HepG2 (cell line): ENCODE data around the gene USP25. TPM values are rescaled to one million over a fixed set of nuclear protein-coding genes. Genes with fewer than 3 reads are reported as not detected.

Source experiments
- ATAC-seq: fragments of 200-7000 bp; cut with Tn5 transposase; 3 replicates; pipeline ENCODE4 v1.9.1; 2020; ENCODE audit warnings: mild to moderate bottlenecking, moderate library complexity
- BruUV-seq: library from RNA; stranded (reverse); fragments of 400-500 nt; replicated peaks from 2 replicates; lab custom pipeline; 2021; lab: Mats Ljungman, UMichigan
- CTCF ChIA-PET: fragments of 300-600 bp; formaldehyde crosslinking; extraction: SDS; loops from one replicate; lab custom pipeline; 2021; ENCODE audit warnings: low total read pairs, inconsistent platforms, low intra/inter-chr PET ratio; lab: Yijun Ruan, JAX
- POLR2A ChIA-PET: fragments of 350-600 bp; sonication (Branson Sonifier 250); formaldehyde crosslinking; loops from one replicate; lab custom pipeline; 2020; ENCODE audit warnings: antibody characterized with exemption, inconsistent platforms; lab: Yijun Ruan, JAX
- DNase-seq: peaks from one replicate; pipeline ENCODE4 v3.0.0-alpha.2; 2015; ENCODE audit warnings: low spot score
- FAIRE-seq: peaks from 3 replicates; lab custom pipeline; 2011; peaks lifted over from hg19 to GRCh38; lab: Jason Lieb, UNC
- H2AFZ ChIP-seq: one replicate; pipeline ENCODE4 v1.6.1; 2011; ENCODE audit warnings: low read length, inconsistent platforms
- H3K27ac ChIP-seq: fragments of 300-600 bp; 3 replicates; pipeline ENCODE4 v1.8.0; 2011; ENCODE audit warnings: mixed run types, mild to moderate bottlenecking, mixed read lengths, low read length, inconsistent platforms; ENCODE audit not compliant: insufficient read depth; ENCODE audit errors: extremely low read length
- H3K27me3 ChIP-seq, 2 experiments: fragments of 200-600 bp in 1 of 2; 2 replicates in 1 of 2; 3 replicates in 1 of 2; pipeline versions ENCODE4 v1.6.0 to v1.8.0; 2011; ENCODE audit warnings: low read length in 2 of 2, mild to moderate bottlenecking in 2 of 2, moderate library complexity in 2 of 2, inconsistent platforms in 1 of 2; ENCODE audit not compliant: insufficient read depth in 2 of 2, control insufficient read depth in 1 of 2
- H3K36me3 ChIP-seq, 2 experiments: fragments of 200-600 bp in 1 of 2; replicated peaks in 1 of 2; 2 replicates in 1 of 2; 3 replicates in 1 of 2; pipeline versions ENCODE4 v1.5.1 to v1.8.0; 2011; ENCODE audit warnings: low read length in 2 of 2, inconsistent platforms in 1 of 2; ENCODE audit not compliant: insufficient read depth in 2 of 2, control insufficient read depth in 1 of 2
- H3K4me1 ChIP-seq: 2 replicates; pipeline ENCODE4 v1.5.1; 2012; ENCODE audit warnings: low read length, inconsistent platforms; ENCODE audit not compliant: insufficient read depth
- H3K4me2 ChIP-seq: 2 replicates; pipeline ENCODE4 v1.6.0; 2011; ENCODE audit warnings: low read depth, low read length, inconsistent platforms
- H3K4me3 ChIP-seq, 3 experiments: fragments of 200-600 bp in 1 of 3; sonication (generic), shearing (Covaris generic) in 1 of 3; replicated peaks in 1 of 3; 2 replicates each; pipeline ENCODE4 v1.5.1; 2011 to 2016; ENCODE audit warnings: low read length in 3 of 3, inconsistent platforms in 2 of 3, low read depth in 2 of 3, mild to moderate bottlenecking in 2 of 3, control low read depth in 1 of 3, mixed read lengths in 1 of 3; ENCODE audit not compliant: insufficient read depth in 1 of 3
- H3K79me2 ChIP-seq: one replicate; pipeline ENCODE4 v1.6.1; 2011; ENCODE audit warnings: low read length, inconsistent platforms; ENCODE audit not compliant: insufficient read depth
- H3K9ac ChIP-seq: 2 replicates; pipeline ENCODE4 v1.6.0; 2011; ENCODE audit warnings: mild to moderate bottlenecking, low read depth, low read length, inconsistent platforms; ENCODE audit not compliant: insufficient read depth
- H3K9me3 ChIP-seq: 2 replicates; pipeline ENCODE4 v1.5.1; 2012; ENCODE audit warnings: mild to moderate bottlenecking, low read length
- H4K20me1 ChIP-seq: 2 replicates; pipeline ENCODE4 v1.6.0; 2011; ENCODE audit warnings: inconsistent platforms, mild to moderate bottlenecking, low read length, moderate library complexity; ENCODE audit not compliant: insufficient read depth
- CENPT ChIP-seq: sonication (generic); formaldehyde crosslinking; IDR thresholded peaks from 2 replicates; pipeline ENCODE4 v1.8.0; 2022; ENCODE audit warnings: low read depth, mild to moderate bottlenecking, moderate library complexity, missing genetic modification reagents
- KAT7 ChIP-seq: IDR thresholded peaks from 2 replicates; pipeline ENCODE4 v1.6.1; 2018; ENCODE audit warnings: borderline replicate concordance, missing compliant biosample characterization
- NFKBIZ ChIP-seq: IDR thresholded peaks from 2 replicates; pipeline ENCODE4 v1.6.1; 2018; ENCODE audit warnings: missing genetic modification reagents, missing compliant biosample characterization
- THAP9 ChIP-seq: sonication (generic); formaldehyde crosslinking; IDR thresholded peaks from 2 replicates; pipeline ENCODE4; 2020; ENCODE audit warnings: missing genetic modification reagents, mild to moderate bottlenecking, borderline replicate concordance
- ZNF121 ChIP-seq: sonication (generic); formaldehyde crosslinking; IDR thresholded peaks from 2 replicates; pipeline ENCODE4 v1.5.0; 2020; ENCODE audit warnings: mild to moderate bottlenecking, missing genetic modification reagents
- ZNF431 ChIP-seq: sonication (generic); formaldehyde crosslinking; IDR thresholded peaks from 2 replicates; pipeline ENCODE4 v1.9.0; 2022; ENCODE audit warnings: missing genetic modification reagents, low read depth, mild to moderate bottlenecking, borderline replicate concordance
- ZNF766 ChIP-seq: sonication (generic); formaldehyde crosslinking; IDR thresholded peaks from 2 replicates; pipeline ENCODE4 v1.5.0; 2020; ENCODE audit warnings: missing genetic modification reagents, borderline replicate concordance
- WGBS: methylation state at CpG from one replicate; pipeline ENCODE4 v1.1.6; 2017; ENCODE audit warnings: low lambda C conversion rate; 5-methylcytosine and 5-hydroxymethylcytosine counted together
- in situ Hi-C: cut with HindIII; loops from 2 replicates; pipeline ENCODE4 v1.10.0; 2017; ENCODE audit warnings: low pct_unique_long_range_greater_than_20kb; ENCODE audit not compliant: extremely low pct_ligation_motif_present
- intact Hi-C: fragments of 100-400 bp; cut with micrococcal nuclease; formaldehyde crosslinking; loops from one replicate; pipeline ENCODE4 v1.10.0; 2022; ENCODE audit not compliant: unreplicated experiment
- polyA plus RNA-seq, 8 experiments: library from polyadenylated mRNA; depleted of rRNA in 3 of 8; stranded (reverse) in 7 of 8; unstranded in 1 of 8; fragments of >200 nt; fragmentation: Illumina TruSeq in 4 of 8; extraction: Trizol in 4 of 8; gene quantifications; 2 replicates each; pipeline versions ENCODE4 v1.2.1 to v1.2.3, GENCODE V29; 2011 to 2016; ENCODE audit warnings: low read depth in 4 of 8, missing spikeins in 1 of 8, mixed read lengths in 1 of 8; ENCODE audit not compliant: insufficient read depth in 1 of 8
- total RNA-seq, 5 experiments: library from RNA; depleted of rRNA; stranded (reverse); fragments of >200 nt; fragmentation: Illumina TruSeq; extraction: Trizol; gene quantifications; 2 replicates each; pipeline ENCODE4 v1.2.3, GENCODE V29; 2016; ENCODE audit warnings: low read depth in 1 of 5

USP25 gene
- total and polyA plus RNA-seq, 2 of the 13 experiments (the other 11 are each of a cell fraction or from before 2014, with no cell fraction given), result 12.4 to 26.3 TPM

GRCh38 chr21:15868940-15869339 lies 139.2 kb downstream of the USP25 start:
- no peak overlapping the region for H3K4me2 ChIP-seq
- DNase-seq (no peak), ATAC-seq (no peak), FAIRE-seq (no peak)
- 98% methylated on average over 4 of the region's 4 CpGs for WGBS
- no TSS peak for BruUV-seq
- peaks cover 1 to 4% of the 10 kb centered on the region in 2 experiments; a peak in 3 of 5 replicates for H3K36me3 ChIP-seq
- intact Hi-C loops, result no loop called here
- POLR2A ChIA-PET, result no interaction called here
- no peaks in the 10 kb centered on the region; the same call in 1 of the 2 replicates for H4K20me1 ChIP-seq
- no peaks in the 10 kb centered on the region for H3K4me1 ChIP-seq
- CTCF ChIA-PET, result no interaction called here
- H3K27ac ChIP-seq, result no peak overlapping the region
- no peak overlapping the region for H3K9ac ChIP-seq
- H3K79me2 ChIP-seq, result no peaks in the 10 kb centered on the region
- in situ Hi-C loops, result no loop called here
- no peak overlapping the region for H3K4me3 ChIP-seq
- H3K27me3 ChIP-seq, result no peaks in the 10 kb centered on the region
- H3K9me3 ChIP-seq, result no peaks in the 10 kb centered on the region
- TF ChIP-seq ZNF766 (CRISPR knock-in tag) (no peak), KAT7 (no peak), NFKBIZ (no peak), ZNF121 (CRISPR knock-in tag) (peak; percentile 63; the same call in 1 of the 2 replicates), ZNF431 (no peak), CENPT (CRISPR knock-in tag) (no peak), THAP9 (CRISPR knock-in tag) (no peak)
- no peak overlapping the region for H2AFZ ChIP-seq
